DMS153 treated with DMSO at 0.1 percent for 48 hours (cell line): ENCODE data around the gene DTNA.
"Not testable (repeated sequence)": the region's sequence is repeated elsewhere in the genome, so short reads cannot be mapped to it uniquely, and the experiment has no call there.

Source experiments
- DNase-seq: peaks from one replicate; lab custom pipeline; 2025; ENCODE audit not compliant: unreplicated experiment; lab: John Stamatoyannopoulos, UW

The DTNA gene

DNA sequence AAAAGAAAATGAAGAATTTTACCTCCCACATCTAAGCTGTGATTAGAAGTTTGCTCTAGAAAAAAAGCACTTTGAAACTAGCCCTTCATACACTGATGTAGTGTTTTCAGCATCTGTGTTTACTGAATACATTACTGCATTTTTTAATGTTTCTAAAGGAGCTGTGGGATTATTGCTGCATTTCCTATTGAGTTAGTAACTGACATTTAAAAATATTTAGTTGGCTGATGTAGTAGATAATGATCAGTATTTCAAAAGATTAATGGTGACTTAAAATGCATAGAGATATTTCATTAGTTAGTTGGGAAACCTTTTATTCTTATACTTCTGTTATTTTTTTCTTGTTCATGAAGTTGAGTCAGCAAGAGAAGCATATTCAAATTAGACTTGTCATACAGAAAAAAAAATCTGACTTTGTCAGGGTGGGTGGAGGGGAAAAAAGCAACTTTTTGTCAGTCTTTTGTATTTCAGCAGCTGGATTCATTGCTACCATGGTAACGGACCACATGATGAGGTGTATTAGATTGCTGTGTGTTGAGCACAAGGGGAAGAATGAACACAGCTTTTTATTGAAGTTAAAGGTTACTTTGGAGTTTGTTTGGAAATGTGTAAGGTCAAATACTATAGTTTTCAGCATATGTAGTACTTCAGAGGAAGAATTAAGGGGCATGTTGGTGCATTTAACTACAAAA lies at the start of gene DTNA:
Gene DTNA (plus strand): TSS at position 549 of the 692 bp plus-strand sequence. CDS start 45,679 bp downstream, outside the sequence.
- peak; percentile 64 for DNase-seq

DNA sequence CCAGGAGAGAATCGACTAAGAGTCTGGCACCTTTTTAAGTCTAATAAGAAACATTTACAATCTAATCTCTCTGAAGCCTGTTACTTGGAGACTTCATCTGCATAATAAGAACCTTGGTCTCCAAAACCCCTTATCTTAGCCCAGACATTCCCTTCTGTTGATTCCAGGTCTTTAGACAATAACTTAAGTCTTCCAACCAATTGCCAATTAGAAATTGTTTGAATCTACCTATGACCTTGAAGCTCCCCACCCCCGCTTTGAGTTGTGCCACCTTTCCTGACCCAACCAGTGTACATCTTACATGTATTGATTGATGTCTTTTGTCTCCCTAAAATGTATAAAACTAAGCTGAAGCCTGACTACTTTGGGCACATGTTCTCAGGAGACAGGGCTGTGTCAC lies 49.5 kb upstream of the DTNA start:
- DNase-seq = no peak

- DNase-seq = peak; percentile 46
Measured at GRCh38 chr18:34661464-34662087, 48.5 kb upstream of the DTNA start.

- no peak for DNase-seq
Measured at GRCh38 chr18:34676816-34677574, 33.1 kb upstream of the DTNA start.

GRCh38 chr18:34689750-34690149 lies 20.3 kb upstream of the DTNA start:
- DNase-seq = not testable (repeated sequence)

DNA sequence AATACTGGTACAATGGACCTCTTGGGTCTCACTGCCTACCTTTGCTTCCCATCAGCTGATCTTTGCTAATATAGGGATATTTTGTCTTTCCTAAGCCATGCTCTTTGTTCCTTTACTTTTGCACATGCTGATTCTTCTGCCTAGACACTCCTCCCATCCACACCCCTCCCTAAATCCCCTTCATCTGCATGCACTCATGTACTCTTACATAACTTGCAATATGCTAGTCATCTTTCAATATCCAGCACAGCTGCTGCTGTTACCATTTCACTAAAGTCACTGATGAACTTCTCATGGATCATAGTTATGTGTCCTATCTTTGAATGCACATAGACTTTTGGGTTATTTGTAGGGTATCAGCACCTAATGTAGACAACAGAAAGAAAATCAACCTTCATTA lies 18.5 kb upstream of the DTNA start:
- DNase-seq = no peak

- peak; percentile 23 for DNase-seq
Measured at GRCh38 chr18:34694591-34695165, 15.4 kb upstream of the DTNA start.

DNA sequence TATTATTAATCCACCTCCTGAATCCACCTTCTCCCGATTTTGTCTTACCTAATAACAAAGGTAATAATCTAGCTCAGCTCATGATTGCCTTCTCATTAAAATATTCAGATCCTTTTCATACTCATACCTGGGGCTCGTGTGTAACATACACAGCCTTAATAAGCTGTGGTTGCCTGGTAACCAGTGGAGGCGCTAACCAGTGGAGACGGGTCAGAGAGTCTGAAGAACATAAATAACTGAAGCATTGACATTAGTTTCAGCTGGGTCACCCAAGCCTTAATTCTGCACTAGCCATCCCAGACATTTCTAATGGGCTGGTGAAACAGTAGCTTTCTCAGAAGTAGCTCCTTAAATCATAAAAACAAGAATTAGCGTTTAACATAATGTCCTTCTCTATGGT lies 14.8 kb upstream of the DTNA start:
- peak; percentile 28 for DNase-seq

DNA sequence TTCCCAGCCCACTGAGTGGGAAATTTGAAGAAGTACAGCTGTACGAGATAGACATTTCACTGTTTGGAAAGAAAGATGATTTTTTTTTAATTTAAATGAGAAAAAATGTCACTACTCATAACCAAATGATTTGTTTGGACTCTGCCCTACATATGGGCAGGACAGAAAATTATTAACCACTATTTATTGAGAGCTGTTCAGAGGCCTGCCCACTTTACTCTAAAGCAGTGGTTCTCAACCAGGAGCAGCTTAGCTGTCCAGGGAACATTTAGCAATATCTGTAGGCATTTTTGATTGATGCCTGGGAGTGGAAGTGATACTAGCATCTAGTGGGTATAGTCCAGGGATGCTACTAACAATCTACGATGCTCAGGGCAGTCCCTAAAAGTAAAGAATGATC lies 13.4 kb upstream of the DTNA start:
- DNase-seq = no peak

DNA sequence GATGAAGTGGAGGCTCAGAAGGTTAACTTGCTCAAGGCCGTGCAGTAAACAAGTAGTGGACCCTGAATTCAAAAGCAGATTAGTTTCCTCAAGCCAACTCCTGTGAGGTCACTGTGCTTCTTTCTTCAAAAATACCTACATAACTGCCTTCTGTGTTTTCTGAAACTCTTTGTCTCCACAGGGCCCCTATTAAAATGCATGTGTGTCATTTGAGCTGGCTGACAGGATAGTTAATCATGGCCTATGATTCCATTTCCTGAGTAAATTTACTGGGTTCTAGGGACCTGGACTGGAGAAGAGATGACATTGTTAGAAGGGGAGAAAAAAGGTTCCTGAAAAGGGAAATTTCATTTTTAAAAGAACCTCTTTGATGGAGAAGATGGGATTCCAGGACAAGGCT lies 12.9 kb upstream of the DTNA start:
- DNase-seq = no peak

DNA sequence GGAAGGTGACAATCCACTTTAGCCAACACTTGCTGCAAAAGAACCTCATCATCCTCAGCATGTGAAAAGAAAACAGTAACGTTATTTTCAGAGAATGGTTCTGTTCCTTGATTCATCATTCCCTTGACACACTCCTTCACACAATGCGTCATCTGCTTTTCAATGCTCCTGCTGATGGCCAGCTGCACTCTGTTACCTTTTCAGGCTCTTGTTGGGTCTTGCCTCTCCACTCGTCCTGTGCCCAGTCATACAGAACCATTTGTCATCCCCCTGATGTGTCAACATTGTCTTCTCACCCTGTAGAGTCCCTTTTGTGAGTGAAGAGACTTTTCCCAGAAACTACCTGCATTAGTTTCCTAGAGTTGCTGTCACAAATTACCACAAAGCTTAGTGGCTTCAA lies 12.2 kb upstream of the DTNA start:
- peak; percentile 29 for DNase-seq

- DNase-seq = no peak
Measured at GRCh38 chr18:34701911-34702310, 8.2 kb upstream of the DTNA start.

GRCh38 chr18:34702814-34703213 lies 7.3 kb upstream of the DTNA start:
- DNase-seq = no peak

DNA sequence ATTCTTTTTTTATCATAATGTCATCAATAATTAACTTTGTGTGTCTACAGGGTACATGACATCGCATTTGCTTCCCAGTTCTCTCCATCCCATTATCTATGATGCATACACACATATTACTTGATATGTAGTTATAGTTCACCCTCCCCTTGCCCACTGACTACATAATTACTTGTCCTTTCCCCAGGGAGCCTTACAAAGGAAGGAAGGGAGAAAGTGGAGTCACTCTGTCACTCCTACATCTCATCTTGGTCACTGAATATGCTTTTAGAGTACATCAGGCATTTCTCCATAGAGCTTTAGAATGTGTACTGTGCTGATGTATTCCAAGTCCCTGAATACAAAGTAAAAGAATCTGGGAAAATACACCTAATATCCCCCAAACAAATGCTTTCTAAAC lies 6.0 kb upstream of the DTNA start:
- no peak for DNase-seq

DNA sequence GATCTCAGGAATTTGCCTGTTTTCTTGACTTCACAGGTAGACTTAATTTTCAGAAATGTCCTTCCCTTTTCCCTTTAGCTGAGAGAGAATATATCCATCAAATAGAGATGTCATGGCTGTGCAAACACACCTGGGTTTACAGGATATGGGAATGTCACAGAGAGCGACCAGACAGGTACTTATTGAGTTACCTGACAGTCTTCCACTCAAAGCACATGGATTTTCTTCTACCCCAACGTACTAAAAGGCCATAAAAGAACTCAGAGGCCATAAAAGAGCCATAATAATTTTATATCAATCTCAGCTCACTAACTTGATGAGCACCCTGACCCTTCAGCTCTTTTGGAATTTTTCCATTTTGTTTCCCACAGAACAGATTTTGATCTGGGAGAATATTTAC lies 5.3 kb upstream of the DTNA start:
- no peak for DNase-seq

DNA sequence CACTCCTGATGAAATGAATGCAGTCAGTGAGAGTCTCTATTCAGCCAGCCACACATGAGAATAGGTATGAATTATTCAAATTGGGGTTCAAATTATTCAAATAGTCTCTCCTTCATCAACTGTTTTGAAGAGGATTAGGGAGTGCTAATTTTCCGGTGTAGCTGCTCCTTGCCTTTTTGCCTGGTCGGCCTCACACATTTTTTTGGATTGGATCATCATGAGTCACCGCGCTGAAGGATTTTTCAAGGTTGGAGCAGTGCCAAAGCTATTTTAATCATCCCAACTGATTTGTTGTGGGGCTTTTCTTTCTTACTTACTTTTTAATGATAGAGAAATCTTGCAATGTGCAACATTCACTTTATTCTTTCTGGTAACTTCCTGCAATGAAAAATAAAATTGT lies 2.4 kb upstream of the DTNA start:
- peak; percentile 80 for DNase-seq

DNA sequence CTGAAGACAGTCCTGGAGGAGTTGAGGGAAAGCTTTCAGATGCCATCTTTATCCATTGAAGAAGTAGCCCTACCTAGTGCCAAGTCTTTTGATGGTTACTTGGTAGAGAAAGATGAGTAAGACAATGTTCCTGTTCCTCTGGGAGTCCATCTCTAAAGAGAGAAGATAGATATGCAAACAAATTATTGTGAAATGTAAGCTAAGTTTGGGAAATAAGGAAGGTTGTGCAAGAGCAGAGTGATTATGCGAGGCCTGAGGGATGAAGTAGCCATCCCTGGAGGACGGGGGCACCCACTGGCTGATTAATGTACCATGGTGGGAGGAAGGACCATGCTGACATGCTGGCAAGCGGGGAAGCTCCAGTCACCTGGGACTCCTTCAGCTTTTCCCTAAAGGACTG lies 994 bp upstream of the DTNA start:
- no peak for DNase-seq

- DNase-seq = no peak
Measured at GRCh38 chr18:34710458-34710914, 388 bp downstream of the DTNA start.

DNA sequence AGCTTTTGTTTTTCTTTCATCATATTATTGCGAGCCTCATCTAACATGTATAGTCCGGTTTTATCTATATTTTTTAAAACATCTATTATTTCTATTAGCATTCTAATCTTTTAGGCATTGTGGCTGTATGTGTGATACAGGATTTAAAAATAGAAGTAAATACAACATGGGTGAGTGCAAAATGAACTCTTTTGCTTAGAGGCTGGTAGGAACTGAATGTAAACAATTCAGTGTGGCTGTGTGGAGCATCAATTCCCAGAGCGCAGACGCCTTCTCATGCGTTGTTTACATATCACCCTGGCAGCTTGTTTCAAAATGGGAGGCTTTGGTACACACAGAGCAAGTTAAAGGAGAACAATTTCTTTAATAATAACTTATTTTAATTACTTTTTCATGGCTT lies 836 bp downstream of the DTNA start:
- DNase-seq = peak; percentile 63

- DNase-seq = not testable (repeated sequence)
Measured at GRCh38 chr18:34716111-34716510, 6.0 kb downstream of the DTNA start.

GRCh38 chr18:34718610-34719009 lies 8.5 kb downstream of the DTNA start:
- no peak for DNase-seq

DNA sequence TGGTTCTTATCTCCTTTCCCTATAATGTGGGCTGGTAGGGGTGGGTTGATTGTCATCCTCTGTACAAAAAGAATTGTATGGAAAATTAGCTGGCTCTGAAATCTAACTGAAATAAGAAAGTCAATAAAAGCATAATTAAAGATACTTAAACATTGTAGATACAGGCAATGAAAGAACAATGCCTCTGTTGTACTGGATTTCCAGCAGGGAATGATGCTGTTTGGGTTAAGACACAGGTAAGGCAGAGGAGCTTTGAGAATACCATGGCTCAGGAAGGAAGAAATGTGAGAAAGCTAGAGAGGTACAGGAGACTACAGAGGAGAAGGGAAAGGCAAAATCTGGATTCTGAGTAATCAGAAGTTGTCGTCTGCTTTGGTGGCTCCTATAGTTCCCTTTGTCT lies 10.1 kb downstream of the DTNA start:
- no peak for DNase-seq
